ENCODE measurements around the gene ITGAE. TPM values are rescaled to one million over a fixed set of nuclear protein-coding genes. Genes with fewer than 3 reads are reported as not detected.

The ITGAE gene
- total and polyA plus RNA-seq, 2 experiments from 2014 or later, result 11.7 to 44.9 TPM

- TF ChIP-seq ZNF462 (CRISPR knock-in tag; IDR thresholded peaks at IDR 0.05), result no peak
- TF ChIP-seq ETS1 (IDR thresholded peaks at IDR 0.05), result no peak
- no peak for TF ChIP-seq NANOG (IDR thresholded peaks at IDR 0.05; ENCODE audit: borderline replicate concordance)
- no peak for TF ChIP-seq STAT1 (IDR thresholded peaks at IDR 0.05; ENCODE audit: unreplicated experiment)
- TF ChIP-seq CREB1 (CRISPR knock-in tag; IDR thresholded peaks at IDR 0.05; ENCODE audit: low read depth), result no peak
Observed at GRCh38 chr17:3727041-3727440, 73.9 kb downstream of the ITGAE start (continued).

- no peak overlapping the region; the same call in 1 of the 2 replicates for H3K27ac ChIP-seq (ENCODE audit: low read depth)
- no peaks in the 10 kb centered on the region for H3K27me3 ChIP-seq (ENCODE audit: insufficient read depth)
- peaks cover 32% of the 10 kb centered on the region for H4K20me1 ChIP-seq (replicated peaks; ENCODE audit: insufficient read depth)
- H3K4me2 ChIP-seq, result peak overlapping the region; percentile 100
- H3F3A ChIP-seq (replicated peaks; ENCODE audit: low read depth), result no peaks in the 10 kb centered on the region; the same call in none of the 2 replicates
- peak; percentile 21 for ATAC-seq
- H3K36me3 ChIP-seq (ENCODE audit: insufficient read depth), result peaks cover 16% of the 10 kb centered on the region; the same call in 1 of the 2 replicates
- peaks cover 16% of the 10 kb centered on the region for H3K27me3 Mint-ChIP-seq (ENCODE audit: insufficient read depth, low read depth, poor library complexity)
- H3K4me1 ChIP-seq (ENCODE audit: insufficient read depth), result peaks cover 18% of the 10 kb centered on the region; the same call in 1 of the 2 replicates
- DNase-seq (ENCODE audit: low spot score), result peak; percentile 33
- peaks cover 44% of the 10 kb centered on the region for H3K79me2 ChIP-seq (replicated peaks; ENCODE audit: insufficient read depth)
- H3K9me3 Mint-ChIP-seq, result no peaks in the 10 kb centered on the region; the same call in 2 of the 3 replicates
- peak overlapping the region; percentile 99 for H3K4me3 ChIP-seq
- peaks cover 66% of the 10 kb centered on the region for H3K36me3 Mint-ChIP-seq (ENCODE audit: low read depth)
- H2AFZ ChIP-seq, result peak overlapping the region; percentile 85
- peaks cover 24% of the 10 kb centered on the region for H3K4me1 Mint-ChIP-seq
- peak overlapping the region; percentile 86; the same call in 1 of the 2 replicates for H3K27ac Mint-ChIP-seq
- no peaks in the 10 kb centered on the region for H3K9me2 ChIP-seq (ENCODE audit: insufficient read depth)
- H3K4me3 Mint-ChIP-seq, result peak overlapping the region; percentile 98
- TF ChIP-seq STAT1 (IDR thresholded peaks at IDR 0.05; ENCODE audit: unreplicated experiment) (no peak), ZNF331 (CRISPR knock-in tag; IDR thresholded peaks at IDR 0.05; ENCODE audit: low read depth) (no peak), JUNB (IDR thresholded peaks at IDR 0.05; ENCODE audit: unreplicated experiment) (no peak), EZH2phosphoT487 (IDR thresholded peaks at IDR 0.05; ENCODE audit: unreplicated experiment) (no peak), EZH2 (IDR thresholded peaks at IDR 0.05; ENCODE audit: low read depth, unreplicated experiment) (no peak), CREB1 (CRISPR knock-in tag; IDR thresholded peaks at IDR 0.05; ENCODE audit: low read depth) (no peak), POLR2AphosphoS5 (IDR thresholded peaks at IDR 0.05; ENCODE audit: low read depth) (no peak)
Observed at GRCh38 chr17:3724378-3725077, 76.5 kb downstream of the ITGAE start.

All from GM23338 (cell line).